ENCODE results near the gene GRHL1.

Gene GRHL1

GRCh38 chr2:10003206-10004125, 52.0 kb downstream of the GRHL1 start:
- Histone ChIP-seq H4K20me1 (ENCODE audit: insufficient read depth, low read length) (no peaks in the 10 kb centered on the region), H3K4me1 (ENCODE audit: insufficient read depth, low read length) (no peaks in the 10 kb centered on the region), H3K27ac (ENCODE audit: low read length) (no peak overlapping the region), H3K27me3 (ENCODE audit: insufficient read depth, low read length, poor library complexity) (no peaks in the 10 kb centered on the region), H3K9ac (ENCODE audit: low read depth, low read length) (no peak overlapping the region), H3K4me2 (ENCODE audit: insufficient read depth, low read length) (no peak overlapping the region), H3K79me2 (ENCODE audit: insufficient read depth, low read length) (no peaks in the 10 kb centered on the region), H3K4me3 (ENCODE audit: low read depth in 1 of 2, low read length in 2 of 2) (no peak overlapping the region), H2AFZ (ENCODE audit: low read depth, low read length) (no peak overlapping the region), H3K9me3 (ENCODE audit: insufficient read depth, low read length, severe bottlenecking) (no peaks in the 10 kb centered on the region), H3K36me3 (ENCODE audit: insufficient read depth, low read length) (peaks cover 7% of the 10 kb centered on the region; the same call in 1 of the 2 replicates)
- ATAC-seq (ENCODE audit: insufficient read depth, low read depth) (no peak), DNase-seq (no peak)
- TF ChIP-seq EZH2 (IDR thresholded peaks at IDR 0.05; ENCODE audit: borderline replicate concordance, low read depth, low read length, severe bottlenecking) (no peak), CTCF (IDR thresholded peaks at IDR 0.05; ENCODE audit: borderline replicate concordance, extremely low read depth, low read length, poor library complexity, severe bottlenecking) (no peak)

GRCh38 chr2:10004401-10004800, 52.9 kb downstream of the GRHL1 start:
- H3K79me2 ChIP-seq (ENCODE audit: insufficient read depth, low read length) = no peaks in the 10 kb centered on the region

GRCh38 chr2:10004836-10005235, 53.3 kb downstream of the GRHL1 start:
- no peaks in the 10 kb centered on the region for H3K9me3 ChIP-seq (ENCODE audit: insufficient read depth, low read length, severe bottlenecking)
- no peak for ATAC-seq (ENCODE audit: insufficient read depth, low read depth)

More at GRCh38 chr2:10004401-10004800, 52.9 kb downstream of the GRHL1 start:
- no peaks in the 10 kb centered on the region for H3K27me3 ChIP-seq (ENCODE audit: insufficient read depth, low read length, poor library complexity)
- no peak overlapping the region for H2AFZ ChIP-seq (ENCODE audit: low read depth, low read length)
- no peak for ATAC-seq (ENCODE audit: insufficient read depth, low read depth)
- TF ChIP-seq EZH2 (IDR thresholded peaks at IDR 0.05; ENCODE audit: borderline replicate concordance, low read depth, low read length, severe bottlenecking) = no peak
- no peak for TF ChIP-seq CTCF (IDR thresholded peaks at IDR 0.05; ENCODE audit: borderline replicate concordance, extremely low read depth, low read length, poor library complexity, severe bottlenecking)
- no peak overlapping the region for H3K27ac ChIP-seq (ENCODE audit: low read length)
- H3K4me2 ChIP-seq (ENCODE audit: insufficient read depth, low read length) = no peak overlapping the region
- peaks cover 1% of the 10 kb centered on the region; the same call in 1 of the 2 replicates for H3K36me3 ChIP-seq (ENCODE audit: insufficient read depth, low read length)
- H3K9ac ChIP-seq (ENCODE audit: low read depth, low read length) = no peak overlapping the region
- H3K9me3 ChIP-seq (ENCODE audit: insufficient read depth, low read length, severe bottlenecking) = no peaks in the 10 kb centered on the region
- no peak overlapping the region for H3K4me3 ChIP-seq (ENCODE audit: low read depth in 1 of 2, low read length in 2 of 2)
- DNase-seq = no peak
- H3K4me1 ChIP-seq (ENCODE audit: insufficient read depth, low read length) = no peaks in the 10 kb centered on the region
- no peaks in the 10 kb centered on the region for H4K20me1 ChIP-seq (ENCODE audit: insufficient read depth, low read length)

More at GRCh38 chr2:10004836-10005235, 53.3 kb downstream of the GRHL1 start:
- no peak overlapping the region for H2AFZ ChIP-seq (ENCODE audit: low read depth, low read length)
- H3K36me3 ChIP-seq (ENCODE audit: insufficient read depth, low read length) = no peaks in the 10 kb centered on the region; the same call in 1 of the 2 replicates
- H3K4me1 ChIP-seq (ENCODE audit: insufficient read depth, low read length) = no peaks in the 10 kb centered on the region
- no peak overlapping the region for H3K4me2 ChIP-seq (ENCODE audit: insufficient read depth, low read length)
- H3K9ac ChIP-seq (ENCODE audit: low read depth, low read length) = no peak overlapping the region
- H3K4me3 ChIP-seq (ENCODE audit: low read depth in 1 of 2, low read length in 2 of 2) = no peak overlapping the region
- H4K20me1 ChIP-seq (ENCODE audit: insufficient read depth, low read length) = no peaks in the 10 kb centered on the region
- no peaks in the 10 kb centered on the region for H3K79me2 ChIP-seq (ENCODE audit: insufficient read depth, low read length)
- no peak overlapping the region for H3K27ac ChIP-seq (ENCODE audit: low read length)
- no peak for DNase-seq
- no peaks in the 10 kb centered on the region for H3K27me3 ChIP-seq (ENCODE audit: insufficient read depth, low read length, poor library complexity)
- TF ChIP-seq CTCF (IDR thresholded peaks at IDR 0.05; ENCODE audit: borderline replicate concordance, extremely low read depth, low read length, poor library complexity, severe bottlenecking) (no peak), EZH2 (IDR thresholded peaks at IDR 0.05; ENCODE audit: borderline replicate concordance, low read depth, low read length, severe bottlenecking) (no peak)

All from DND-41 (cell line).